Tracheal epithelial cell (primary cell): ENCODE data around the gene MFNG. TPM values are rescaled to one million over a fixed set of nuclear protein-coding genes. Genes with fewer than 3 reads are reported as not detected.

Source experiments
- total RNA-seq: library from RNA; depleted of rRNA; stranded (reverse); fragments of >200 nt; gene quantifications from 2 replicates; pipeline ENCODE4 v1.2.1, GENCODE V29; 2014

The MFNG gene, protein sequence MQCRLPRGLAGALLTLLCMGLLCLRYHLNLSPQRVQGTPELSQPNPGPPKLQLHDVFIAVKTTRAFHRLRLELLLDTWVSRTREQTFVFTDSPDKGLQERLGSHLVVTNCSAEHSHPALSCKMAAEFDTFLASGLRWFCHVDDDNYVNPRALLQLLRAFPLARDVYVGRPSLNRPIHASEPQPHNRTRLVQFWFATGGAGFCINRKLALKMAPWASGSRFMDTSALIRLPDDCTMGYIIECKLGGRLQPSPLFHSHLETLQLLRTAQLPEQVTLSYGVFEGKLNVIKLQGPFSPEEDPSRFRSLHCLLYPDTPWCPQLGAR
- 0.43 and 2.2 TPM in 2 replicates for total RNA-seq

GRCh38 chr22:37486224-37486845 is at the start of gene MFNG:
Gene MFNG (minus strand): TSS chr22:37486384. CDS start chr22:37486177, 207 bp downstream.

DNA sequence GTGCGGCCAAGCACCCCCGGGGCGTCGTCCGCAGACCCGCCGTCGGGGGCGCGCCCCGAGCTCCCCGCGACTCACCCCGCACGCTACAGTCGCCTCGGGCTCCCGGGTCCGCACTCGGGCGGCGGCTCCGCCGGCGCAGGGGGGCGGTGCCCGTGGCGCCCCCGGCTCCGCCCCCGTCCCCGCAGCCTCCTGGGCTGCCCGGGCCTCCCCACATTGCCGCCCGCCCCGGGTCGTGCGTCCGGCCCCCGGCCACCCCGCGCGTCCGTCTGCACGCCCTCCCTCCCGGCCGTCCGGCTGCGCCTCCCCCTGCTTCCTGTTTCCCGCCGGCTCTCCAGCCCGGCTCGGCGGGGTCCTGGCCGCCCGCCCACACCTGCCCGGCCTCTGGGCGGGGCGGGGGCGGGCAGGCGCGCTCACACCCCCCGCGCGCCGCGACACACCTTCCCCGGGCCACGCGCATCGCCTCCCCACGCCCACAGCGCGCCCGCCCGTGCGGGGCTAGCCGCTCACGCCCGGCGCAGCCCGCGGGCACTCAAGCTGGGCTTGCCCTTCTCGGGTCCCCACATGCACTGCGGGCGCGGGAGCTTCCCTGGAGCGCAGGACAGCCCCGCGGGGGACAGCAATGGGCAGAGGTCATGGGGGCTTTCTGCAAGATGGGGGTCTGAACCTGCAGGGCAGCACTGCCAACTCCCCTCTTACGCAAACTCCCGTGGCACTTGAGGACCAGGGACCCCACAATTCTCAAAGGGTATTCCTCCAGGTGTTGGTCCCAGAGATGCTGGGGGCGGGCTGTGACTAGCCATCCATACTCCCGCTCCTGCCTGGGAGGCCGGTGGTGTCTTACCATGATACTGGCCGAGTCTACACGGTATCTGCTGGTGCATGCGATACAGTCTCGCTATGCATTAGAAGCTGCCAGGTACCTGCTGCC is 33.3 kb upstream of the MFNG start, which contains the start of gene CARD10:
CARD10 (minus strand) TSS at position 148 of the 928 bp plus-strand sequence. CDS start 215 bp downstream, outside the sequence.

GRCh38 chr22:37427135-37427710 is 59.0 kb downstream of the MFNG start, which contains the start of gene ELFN2:
Gene ELFN2 (minus strand): TSS chr22:37427479. CDS start chr22:37375534, 51,945 bp downstream.

Other genes starting within 250 kb of the MFNG start
- 16.6 and 18.1 TPM in 2 replicates for gene RAC2, start 242.1 kb downstream of the MFNG start, total RNA-seq
- gene CYTH4, start 203.9 kb downstream of the MFNG start, total RNA-seq = 1.5 TPM in 1 of 2 replicates, not detected in the other
- gene ELFN2, start 58.9 kb downstream of the MFNG start, total RNA-seq = 0.64 and 1.9 TPM in 2 replicates
- gene CARD10, start 33.0 kb upstream of the MFNG start, total RNA-seq = 16.4 and 34.2 TPM in 2 replicates
- 11.7 and 36.1 TPM in 2 replicates for gene CDC42EP1, start 74.1 kb upstream of the MFNG start, total RNA-seq
- not detected in 2 replicates for gene LGALS2, start 93.7 kb upstream of the MFNG start, total RNA-seq
- gene GGA1, start 122.5 kb upstream of the MFNG start, total RNA-seq = 31.1 and 41.7 TPM in 2 replicates
- 28.1 and 42.4 TPM in 2 replicates for gene SH3BP1, start 153.3 kb upstream of the MFNG start, total RNA-seq
- gene PDXP, start 172.3 kb upstream of the MFNG start, total RNA-seq = 9.2 and 10.0 TPM in 2 replicates
- 1,268 and 2,738 TPM in 2 replicates for gene LGALS1, start 189.3 kb upstream of the MFNG start, total RNA-seq
- gene NOL12, start 200.0 kb upstream of the MFNG start, total RNA-seq = 20.0 and 35.9 TPM in 2 replicates
- gene TRIOBP, start 210.7 kb upstream of the MFNG start, total RNA-seq = 49.0 and 54.7 TPM in 2 replicates